HepG2 (cell line): ENCODE results near the gene PRDM12. TPM values are rescaled to one million over a fixed set of nuclear protein-coding genes. Genes with fewer than 3 reads are reported as not detected.

ENCODE experiments used
- XRCC5 ChIP-seq: fragments of 200-400 bp; formaldehyde crosslinking; optimal IDR thresholded peaks from 2 replicates; pipeline ENCODE3; 2017; ENCODE audit warnings: mild to moderate bottlenecking, low read length
- microRNA-seq: library from miRNA; unstranded; fragments of <30 nt; microRNA quantifications from one replicate; pipeline ENCODE4, GENCODE V29; 2020
- polyA plus RNA-seq, 8 experiments: library from polyadenylated mRNA; depleted of rRNA in 3 of 8; stranded (reverse) in 7 of 8; unstranded in 1 of 8; fragments of >200 nt; fragmentation: Illumina TruSeq in 4 of 8; extraction: Trizol in 4 of 8; gene quantifications; 2 replicates each; pipeline versions ENCODE4 v1.2.1 to v1.2.3, GENCODE V29; 2011 to 2016; ENCODE audit warnings: low read depth in 4 of 8, missing spikeins in 1 of 8, mixed read lengths in 1 of 8; ENCODE audit not compliant: insufficient read depth in 1 of 8
- small RNA-seq, 3 experiments: library from RNA; depleted of rRNA; stranded (forward); fragments of <200 nt; gene quantifications; one replicate each; pipeline ENCODE3, GENCODE V24; 2012; ENCODE audit warnings: low read depth in 2 of 3, low replicate concordance in 1 of 3; ENCODE audit not compliant: insufficient read length in 3 of 3, insufficient read depth in 2 of 3
- total RNA-seq, 5 experiments: library from RNA; depleted of rRNA; stranded (reverse); fragments of >200 nt; fragmentation: Illumina TruSeq; extraction: Trizol; gene quantifications; 2 replicates each; pipeline ENCODE4 v1.2.3, GENCODE V29; 2016; ENCODE audit warnings: low read depth in 1 of 5
- TF ChIP-seq, protein P1 (sequence below): sonication (generic); formaldehyde crosslinking; IDR thresholded peaks from 2 replicates; pipeline ENCODE4 v1.5.0; 2020; ENCODE audit warnings: mild to moderate bottlenecking, missing genetic modification reagents, moderate library complexity

The PRDM12 gene
- total and polyA plus RNA-seq, 2 of the 13 experiments (the other 11 are each of a cell fraction or from before 2014, with no cell fraction given), result 0.04 to 0.07 TPM

- TF ChIP-seq, protein P1, sequence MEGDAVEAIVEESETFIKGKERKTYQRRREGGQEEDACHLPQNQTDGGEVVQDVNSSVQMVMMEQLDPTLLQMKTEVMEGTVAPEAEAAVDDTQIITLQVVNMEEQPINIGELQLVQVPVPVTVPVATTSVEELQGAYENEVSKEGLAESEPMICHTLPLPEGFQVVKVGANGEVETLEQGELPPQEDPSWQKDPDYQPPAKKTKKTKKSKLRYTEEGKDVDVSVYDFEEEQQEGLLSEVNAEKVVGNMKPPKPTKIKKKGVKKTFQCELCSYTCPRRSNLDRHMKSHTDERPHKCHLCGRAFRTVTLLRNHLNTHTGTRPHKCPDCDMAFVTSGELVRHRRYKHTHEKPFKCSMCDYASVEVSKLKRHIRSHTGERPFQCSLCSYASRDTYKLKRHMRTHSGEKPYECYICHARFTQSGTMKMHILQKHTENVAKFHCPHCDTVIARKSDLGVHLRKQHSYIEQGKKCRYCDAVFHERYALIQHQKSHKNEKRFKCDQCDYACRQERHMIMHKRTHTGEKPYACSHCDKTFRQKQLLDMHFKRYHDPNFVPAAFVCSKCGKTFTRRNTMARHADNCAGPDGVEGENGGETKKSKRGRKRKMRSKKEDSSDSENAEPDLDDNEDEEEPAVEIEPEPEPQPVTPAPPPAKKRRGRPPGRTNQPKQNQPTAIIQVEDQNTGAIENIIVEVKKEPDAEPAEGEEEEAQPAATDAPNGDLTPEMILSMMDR (CRISPR knock-in tag), result 0 out of 2 replicates have a peak, but pooled peaks have one; percentile 9
- no peak for TF ChIP-seq XRCC5
- TF ChIP-seq, all 625 proteins: peak for 2
Observed at GRCh38 chr9:130732136-130732535, 67.7 kb downstream of the PRDM12 start (continued).

Small RNA genes within 50 kb of the gene (microRNA-seq; reads per million reads assigned to microRNA genes)
- gene MIR6856, result not detected

Small RNA genes within 50 kb of the gene (small RNA-seq; reads per million reads assigned to genes)
- gene AL359092.1 (0 reads per million in 3 experiments), gene MIR6856 (0 reads per million in 3 experiments)

Other genes starting within 250 kb of the PRDM12 start
- gene ASS1, start 219.6 kb upstream of the PRDM12 start, total RNA-seq (2016; rRNA removed; fragmentation: Illumina TruSeq; extraction: Trizol), result 77.6 and 89.0 TPM in 2 replicates
- 108 and 122 TPM in 2 replicates for gene ASS1, start 219.6 kb upstream of the PRDM12 start, polyA plus RNA-seq (2011; rRNA removed)
- gene FUBP3, start 85.0 kb upstream of the PRDM12 start, total RNA-seq (2016; rRNA removed; fragmentation: Illumina TruSeq; extraction: Trizol), result 40.0 and 42.7 TPM in 2 replicates
- gene FUBP3, start 85.0 kb upstream of the PRDM12 start, polyA plus RNA-seq (2011; rRNA removed), result 28.7 and 45.9 TPM in 2 replicates
- 63.8 and 74.2 TPM in 2 replicates for gene EXOSC2, start 29.2 kb downstream of the PRDM12 start, total RNA-seq (2016; rRNA removed; fragmentation: Illumina TruSeq; extraction: Trizol)
- 24.9 and 27.5 TPM in 2 replicates for gene EXOSC2, start 29.2 kb downstream of the PRDM12 start, polyA plus RNA-seq (2011; rRNA removed)
- 19.3 and 20.4 TPM in 2 replicates for gene ABL1, start 170.7 kb downstream of the PRDM12 start, total RNA-seq (2016; rRNA removed; fragmentation: Illumina TruSeq; extraction: Trizol)
- gene ABL1, start 170.7 kb downstream of the PRDM12 start, polyA plus RNA-seq (2011; rRNA removed), result 10.8 and 14.1 TPM in 2 replicates
- gene QRFP, start 232.2 kb downstream of the PRDM12 start, total RNA-seq (2016; rRNA removed; fragmentation: Illumina TruSeq; extraction: Trizol), result not detected in 2 replicates
- gene QRFP, start 232.2 kb downstream of the PRDM12 start, polyA plus RNA-seq (2011; rRNA removed), result not detected in 2 replicates